ENCODE results near the gene FARSA. TPM values are rescaled to one million over a fixed set of nuclear protein-coding genes. Genes with fewer than 3 reads are reported as not detected.
"Not testable (repeated sequence)": the region's sequence is repeated elsewhere in the genome, so short reads cannot be mapped to it uniquely, and the experiment has no call there.

FARSA gene
- total and polyA plus RNA-seq, 5 donors from 2014 or later, result 28.9 to 74.0 (median 61.3) TPM

- H3K9me3 Mint-ChIP-seq, result no peaks in the 10 kb centered on the region
- peak within 1 kb of the TSS; percentile 77 for H3K27ac ChIP-seq (ENCODE audit: insufficient read depth, low read length, poor library complexity, severe bottlenecking)
- peaks cover 8 to 31% (median 20%) of the 10 kb centered on the region in 4 donors for H3K4me1 Mint-ChIP-seq
- peaks cover 4% of the 10 kb centered on the region for H3K27me3 Mint-ChIP-seq
- H3K4me3 Mint-ChIP-seq, result peak within 1 kb of the TSS; percentile 89 to 100 (median 98)
- H3K27ac Mint-ChIP-seq, result peak within 1 kb of the TSS; percentile 96 to 99 (median 99)
- H3K4me3 ChIP-seq (ENCODE audit: low read depth, low read length), result peak within 1 kb of the TSS; percentile 83
- H3K27me3 ChIP-seq (ENCODE audit: control insufficient read depth, insufficient read depth, low read length), result no peaks in the 10 kb centered on the region
- H3K9me3 ChIP-seq (ENCODE audit: control insufficient read depth in 2 of 2, low read length in 2 of 2), result no peaks in the 10 kb centered on the region
- ATAC-seq (ENCODE audit: low read depth in 2 of 2) (peak; percentile 97 to 98), DNase-seq (peak; percentile 94 to 99 (median 97))
- H3K4me1 ChIP-seq (ENCODE audit: control insufficient read depth, insufficient read depth, low read length, poor library complexity, severe bottlenecking), result peaks cover 22% of the 10 kb centered on the region
- H3K36me3 ChIP-seq (ENCODE audit: control insufficient read depth, insufficient read depth, low read length), result peaks cover 14% of the 10 kb centered on the region
- H3K36me3 Mint-ChIP-seq, result peaks cover 19% of the 10 kb centered on the region
These were observed 42.5 kb downstream of the FARSA start, which contains the start of gene GCDH for GRCh38 chr19:12890787-12891552. TSS of gene GCDH (plus strand) at chr19:12891160. CDS start at chr19:12891305, 145 bp downstream.

GRCh38 chr19:12890299-12890786 lies 43.2 kb downstream of the FARSA start:
- Histone ChIP-seq H3K4me3 (ENCODE audit: low read depth, low read length) (peak overlapping the region; percentile 56), H3K27ac (ENCODE audit: insufficient read depth, low read length, poor library complexity, severe bottlenecking) (peak overlapping the region; percentile 77), H3K36me3 (ENCODE audit: control insufficient read depth, insufficient read depth, low read length) (peaks cover 14% of the 10 kb centered on the region), H3K4me1 (ENCODE audit: control insufficient read depth, insufficient read depth, low read length, poor library complexity, severe bottlenecking) (peaks cover 28% of the 10 kb centered on the region)
- Mint-ChIP-seq H3K36me3 (peaks cover 19% of the 10 kb centered on the region), H3K4me1 (peaks cover 8 to 32% (median 21%) of the 10 kb centered on the region in 4 donors), H3K27ac (peak overlapping the region; percentile 96 to 99 (median 99)), H3K4me3 (peak overlapping the region; percentile 89 to 100 (median 98))
- H3K27me3 Mint-ChIP-seq; H3K9me3 Mint-ChIP-seq; DNase-seq; H3K9me3 ChIP-seq (ENCODE audit: control insufficient read depth in 2 of 2, low read length in 2 of 2); ATAC-seq (ENCODE audit: low read depth in 2 of 2); H3K27me3 ChIP-seq (ENCODE audit: control insufficient read depth, insufficient read depth, low read length): not testable (repeated sequence)

GRCh38 chr19:12888006-12888603 lies 45.4 kb downstream of the FARSA start:
- Histone ChIP-seq H3K27me3 (ENCODE audit: control insufficient read depth, insufficient read depth, low read length) (no peaks in the 10 kb centered on the region), H3K9me3 (ENCODE audit: control insufficient read depth in 2 of 2, low read length in 2 of 2) (peaks cover 0 to 6% of the 10 kb centered on the region in 2 experiments), H3K27ac (ENCODE audit: insufficient read depth, low read length, poor library complexity, severe bottlenecking) (no peak overlapping the region), H3K4me1 (ENCODE audit: control insufficient read depth, insufficient read depth, low read length, poor library complexity, severe bottlenecking) (peaks cover 39% of the 10 kb centered on the region), H3K36me3 (ENCODE audit: control insufficient read depth, insufficient read depth, low read length) (no peaks in the 10 kb centered on the region), H3K4me3 (ENCODE audit: low read depth, low read length) (no peak overlapping the region)
- H3K36me3 Mint-ChIP-seq, result peaks cover 4% of the 10 kb centered on the region
- ATAC-seq (ENCODE audit: low read depth in 2 of 2) (no peak), DNase-seq (no peak)
- H3K4me3 Mint-ChIP-seq, result peak overlapping the region in 1 of 4 donors; percentile 59
- H3K4me1 Mint-ChIP-seq, result peaks cover 8 to 38% (median 21%) of the 10 kb centered on the region in 4 donors
- no peak overlapping the region for H3K27ac Mint-ChIP-seq
- peaks cover 4% of the 10 kb centered on the region for H3K27me3 Mint-ChIP-seq
- H3K9me3 Mint-ChIP-seq, result peaks cover 0 to 3% (median 0%) of the 10 kb centered on the region in 7 donors

- no peaks in the 10 kb centered on the region for H3K36me3 ChIP-seq (ENCODE audit: control insufficient read depth, insufficient read depth, low read length)
- no peaks in the 10 kb centered on the region for H3K27me3 ChIP-seq (ENCODE audit: control insufficient read depth, insufficient read depth, low read length)
- no peak within 1 kb of the TSS for H3K4me3 ChIP-seq (ENCODE audit: low read depth, low read length)
- Mint-ChIP-seq H3K4me3 (peak within 1 kb of the TSS; percentile 59 to 77 (median 70)), H3K36me3 (peaks cover 4% of the 10 kb centered on the region), H3K4me1 (peaks cover 8 to 39% (median 21%) of the 10 kb centered on the region in 4 donors), H3K27me3 (peaks cover 4% of the 10 kb centered on the region), H3K9me3 (peaks cover 0 to 3% (median 0%) of the 10 kb centered on the region in 7 donors), H3K27ac (no peak within 1 kb of the TSS)
- peaks cover 0 to 6% of the 10 kb centered on the region in 2 experiments for H3K9me3 ChIP-seq (ENCODE audit: control insufficient read depth in 2 of 2, low read length in 2 of 2)
- ATAC-seq (ENCODE audit: low read depth in 2 of 2) (no peak), DNase-seq (no peak)
- H3K27ac ChIP-seq (ENCODE audit: insufficient read depth, low read length, poor library complexity, severe bottlenecking), result no peak within 1 kb of the TSS
- peaks cover 37% of the 10 kb centered on the region for H3K4me1 ChIP-seq (ENCODE audit: control insufficient read depth, insufficient read depth, low read length, poor library complexity, severe bottlenecking)
These were observed 46.4 kb downstream of the FARSA start, which contains the start of gene KLF1 for GRCh38 chr19:12886969-12887747. TSS of gene KLF1 (minus strand) at chr19:12887201. CDS start at chr19:12887140, 61 bp downstream.

- H3K4me1 ChIP-seq (ENCODE audit: control insufficient read depth, insufficient read depth, low read length, poor library complexity, severe bottlenecking), result peaks cover 32% of the 10 kb centered on the region
- no peaks in the 10 kb centered on the region for H3K27me3 ChIP-seq (ENCODE audit: control insufficient read depth, insufficient read depth, low read length)
- no peak overlapping the region for H3K27ac Mint-ChIP-seq
These were observed 46.9 kb downstream of the FARSA start for GRCh38 chr19:12886651-12886968.

GRCh38 chr19:12885749-12886650 lies 47.5 kb downstream of the FARSA start:
- Mint-ChIP-seq H3K27ac (no peak overlapping the region), H3K36me3 (peaks cover 1% of the 10 kb centered on the region), H3K4me3 (peak overlapping the region in 3 of 4 donors; percentile 38 to 77 (median 70)), H3K27me3 (peaks cover 4% of the 10 kb centered on the region), H3K9me3 (peaks cover 0 to 3% (median 0%) of the 10 kb centered on the region in 7 donors), H3K4me1 (peaks cover 5 to 33% (median 16%) of the 10 kb centered on the region in 4 donors)
- H3K27me3 ChIP-seq (ENCODE audit: control insufficient read depth, insufficient read depth, low read length), result no peaks in the 10 kb centered on the region
- no peaks in the 10 kb centered on the region for H3K36me3 ChIP-seq (ENCODE audit: control insufficient read depth, insufficient read depth, low read length)
- DNase-seq (no peak), ATAC-seq (ENCODE audit: low read depth in 2 of 2) (peak in 1 of 2 donors; percentile 0)
- H3K27ac ChIP-seq (ENCODE audit: insufficient read depth, low read length, poor library complexity, severe bottlenecking), result peak overlapping the region; percentile 33
- H3K4me1 ChIP-seq (ENCODE audit: control insufficient read depth, insufficient read depth, low read length, poor library complexity, severe bottlenecking), result peaks cover 27% of the 10 kb centered on the region
- H3K4me3 ChIP-seq (ENCODE audit: low read depth, low read length), result no peak overlapping the region
- peaks cover 0 to 6% of the 10 kb centered on the region in 2 experiments for H3K9me3 ChIP-seq (ENCODE audit: control insufficient read depth in 2 of 2, low read length in 2 of 2)

More at GRCh38 chr19:12886651-12886968, 46.9 kb downstream of the FARSA start:
- Histone ChIP-seq H3K9me3 (ENCODE audit: control insufficient read depth in 2 of 2, low read length in 2 of 2) (peaks cover 0 to 6% of the 10 kb centered on the region in 2 experiments), H3K4me3 (ENCODE audit: low read depth, low read length) (no peak overlapping the region), H3K36me3 (ENCODE audit: control insufficient read depth, insufficient read depth, low read length) (no peaks in the 10 kb centered on the region), H3K27ac (ENCODE audit: insufficient read depth, low read length, poor library complexity, severe bottlenecking) (no peak overlapping the region)
- Mint-ChIP-seq H3K36me3 (peaks cover 4% of the 10 kb centered on the region), H3K4me3 (peak overlapping the region; percentile 38 to 77 (median 70)), H3K27me3 (peaks cover 4% of the 10 kb centered on the region), H3K9me3 (peaks cover 0 to 3% (median 0%) of the 10 kb centered on the region in 7 donors), H3K4me1 (peaks cover 8 to 36% (median 19%) of the 10 kb centered on the region in 4 donors)
- ATAC-seq (ENCODE audit: low read depth in 2 of 2) (no peak), DNase-seq (no peak)

Data from CD4-positive, CD25-positive, alpha-beta regulatory T cell (primary cell).